ENCODE results near the gene PACS1.

DNA sequence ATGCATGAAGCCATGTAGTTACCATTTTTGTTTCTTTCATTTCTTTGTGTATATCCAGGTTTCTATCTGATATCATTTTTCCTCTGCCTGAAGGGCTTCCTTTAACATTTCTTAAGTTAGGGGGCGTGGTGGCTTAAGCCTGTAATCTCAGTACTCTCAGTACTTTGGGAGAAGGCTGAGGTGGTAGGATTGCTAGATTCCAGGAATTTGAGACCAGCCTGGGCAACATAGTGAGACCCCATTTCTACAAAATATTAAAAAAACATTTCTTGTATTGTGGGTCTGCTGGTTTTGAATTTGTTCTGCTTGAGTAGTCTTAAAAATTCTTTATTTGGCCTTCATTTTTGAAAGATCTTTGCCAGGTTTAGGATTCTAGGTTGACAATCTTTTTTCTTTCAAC is 5.5 kb upstream of the PACS1 start:
- TF ChIP-seq, protein P1, sequence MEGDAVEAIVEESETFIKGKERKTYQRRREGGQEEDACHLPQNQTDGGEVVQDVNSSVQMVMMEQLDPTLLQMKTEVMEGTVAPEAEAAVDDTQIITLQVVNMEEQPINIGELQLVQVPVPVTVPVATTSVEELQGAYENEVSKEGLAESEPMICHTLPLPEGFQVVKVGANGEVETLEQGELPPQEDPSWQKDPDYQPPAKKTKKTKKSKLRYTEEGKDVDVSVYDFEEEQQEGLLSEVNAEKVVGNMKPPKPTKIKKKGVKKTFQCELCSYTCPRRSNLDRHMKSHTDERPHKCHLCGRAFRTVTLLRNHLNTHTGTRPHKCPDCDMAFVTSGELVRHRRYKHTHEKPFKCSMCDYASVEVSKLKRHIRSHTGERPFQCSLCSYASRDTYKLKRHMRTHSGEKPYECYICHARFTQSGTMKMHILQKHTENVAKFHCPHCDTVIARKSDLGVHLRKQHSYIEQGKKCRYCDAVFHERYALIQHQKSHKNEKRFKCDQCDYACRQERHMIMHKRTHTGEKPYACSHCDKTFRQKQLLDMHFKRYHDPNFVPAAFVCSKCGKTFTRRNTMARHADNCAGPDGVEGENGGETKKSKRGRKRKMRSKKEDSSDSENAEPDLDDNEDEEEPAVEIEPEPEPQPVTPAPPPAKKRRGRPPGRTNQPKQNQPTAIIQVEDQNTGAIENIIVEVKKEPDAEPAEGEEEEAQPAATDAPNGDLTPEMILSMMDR (IDR thresholded peaks at IDR 0.05), result no peak
- no peak for TF ChIP-seq POLR2A (IDR thresholded peaks at IDR 0.05)

Measured in right lobe of liver (tissue), 4 donors.